ENCODE measurements around the gene ALDH5A1.
"Not testable (repeated sequence)": the region's sequence is repeated elsewhere in the genome, so short reads cannot be mapped to it uniquely, and the experiment has no call there.

ALDH5A1 gene

DNA sequence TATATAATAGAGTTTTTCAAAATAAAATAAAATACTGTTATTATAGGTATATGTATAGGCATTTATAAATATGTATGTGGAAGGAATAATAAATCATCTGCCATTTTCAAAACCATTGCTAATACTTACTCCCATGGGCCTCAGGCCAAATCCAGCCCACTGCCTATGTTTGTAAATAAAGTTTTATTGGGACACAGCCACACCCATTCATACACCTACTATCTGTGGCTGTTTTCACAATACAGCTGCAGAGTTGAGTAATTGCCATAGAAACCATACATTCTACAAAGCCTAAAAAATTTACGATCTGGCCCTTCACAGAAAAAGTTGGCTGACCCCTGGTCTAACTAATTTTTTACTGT, 9.5 kb downstream of the ALDH5A1 start:
- TF ChIP-seq TCF4 (CRISPR knock-in tag; IDR thresholded peaks at IDR 0.05; ENCODE audit: borderline replicate concordance): no peak
- no peak for TF ChIP-seq ZNF8 (CRISPR knock-in tag; IDR thresholded peaks at IDR 0.05)
- no peak for TF ChIP-seq BACH2 (CRISPR knock-in tag; IDR thresholded peaks at IDR 0.05; ENCODE audit: borderline replicate concordance)
- TF ChIP-seq, protein P1, sequence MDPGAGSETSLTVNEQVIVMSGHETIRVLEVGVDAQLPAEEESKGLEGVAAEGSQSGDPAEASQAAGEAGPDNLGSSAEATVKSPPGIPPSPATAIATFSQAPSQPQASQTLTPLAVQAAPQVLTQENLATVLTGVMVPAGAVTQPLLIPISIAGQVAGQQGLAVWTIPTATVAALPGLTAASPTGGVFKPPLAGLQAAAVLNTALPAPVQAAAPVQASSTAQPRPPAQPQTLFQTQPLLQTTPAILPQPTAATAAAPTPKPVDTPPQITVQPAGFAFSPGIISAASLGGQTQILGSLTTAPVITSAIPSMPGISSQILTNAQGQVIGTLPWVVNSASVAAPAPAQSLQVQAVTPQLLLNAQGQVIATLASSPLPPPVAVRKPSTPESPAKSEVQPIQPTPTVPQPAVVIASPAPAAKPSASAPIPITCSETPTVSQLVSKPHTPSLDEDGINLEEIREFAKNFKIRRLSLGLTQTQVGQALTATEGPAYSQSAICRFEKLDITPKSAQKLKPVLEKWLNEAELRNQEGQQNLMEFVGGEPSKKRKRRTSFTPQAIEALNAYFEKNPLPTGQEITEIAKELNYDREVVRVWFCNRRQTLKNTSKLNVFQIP (CRISPR knock-in tag; IDR thresholded peaks at IDR 0.05; ENCODE audit: borderline replicate concordance, low read depth): no peak
- TF ChIP-seq ISL1 (CRISPR knock-in tag; IDR thresholded peaks at IDR 0.05): no peak
- no peak for ATAC-seq

DNA sequence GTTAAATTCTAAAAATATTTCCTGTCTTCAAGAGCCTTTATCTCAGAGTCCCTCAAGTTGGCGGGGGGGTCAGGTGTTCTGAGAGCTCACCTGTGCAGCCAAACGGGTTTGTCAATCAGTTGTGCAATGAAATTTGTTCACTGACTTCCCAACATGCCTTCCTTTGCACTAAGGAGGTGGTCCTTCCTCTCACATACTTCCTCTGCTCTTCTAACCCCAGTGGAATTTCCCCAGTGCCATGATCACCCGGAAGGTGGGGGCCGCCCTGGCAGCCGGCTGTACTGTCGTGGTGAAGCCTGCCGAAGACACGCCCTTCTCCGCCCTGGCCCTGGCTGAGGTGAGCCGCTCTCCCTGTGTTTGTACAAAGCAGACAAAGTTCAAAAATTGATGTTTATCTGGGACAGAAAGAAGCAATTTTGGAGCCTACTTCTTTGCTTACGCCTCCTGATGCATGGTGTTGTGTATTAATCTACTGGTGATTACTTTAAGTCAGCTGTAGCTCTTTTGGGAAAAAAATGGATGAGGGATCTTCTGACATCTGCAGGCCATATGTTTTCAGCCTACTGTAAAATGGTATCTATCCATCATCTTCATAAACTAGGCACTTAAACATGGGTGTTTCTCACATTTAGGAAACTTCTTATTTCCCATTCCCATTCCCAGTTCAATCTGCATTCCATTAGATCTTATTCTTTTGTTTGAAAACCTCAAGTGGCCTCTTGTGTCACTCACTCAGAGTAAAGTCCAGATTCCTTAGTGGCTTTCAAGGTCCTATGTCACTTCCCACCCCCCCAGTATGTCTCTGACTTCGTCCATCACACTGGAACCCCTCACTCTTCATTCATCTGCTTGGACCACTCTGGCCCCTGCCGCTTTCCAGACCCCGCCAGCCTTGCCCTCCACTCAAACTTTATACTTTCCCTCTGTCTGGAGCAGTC, 10.1 kb downstream of the ALDH5A1 start:
- no peak; the same call in 2 of the 3 replicates for ATAC-seq
- TF ChIP-seq TCF4 (CRISPR knock-in tag; IDR thresholded peaks at IDR 0.05; ENCODE audit: borderline replicate concordance) (peak; percentile 66), BACH2 (CRISPR knock-in tag; IDR thresholded peaks at IDR 0.05; ENCODE audit: borderline replicate concordance) (no peak)

DNA sequence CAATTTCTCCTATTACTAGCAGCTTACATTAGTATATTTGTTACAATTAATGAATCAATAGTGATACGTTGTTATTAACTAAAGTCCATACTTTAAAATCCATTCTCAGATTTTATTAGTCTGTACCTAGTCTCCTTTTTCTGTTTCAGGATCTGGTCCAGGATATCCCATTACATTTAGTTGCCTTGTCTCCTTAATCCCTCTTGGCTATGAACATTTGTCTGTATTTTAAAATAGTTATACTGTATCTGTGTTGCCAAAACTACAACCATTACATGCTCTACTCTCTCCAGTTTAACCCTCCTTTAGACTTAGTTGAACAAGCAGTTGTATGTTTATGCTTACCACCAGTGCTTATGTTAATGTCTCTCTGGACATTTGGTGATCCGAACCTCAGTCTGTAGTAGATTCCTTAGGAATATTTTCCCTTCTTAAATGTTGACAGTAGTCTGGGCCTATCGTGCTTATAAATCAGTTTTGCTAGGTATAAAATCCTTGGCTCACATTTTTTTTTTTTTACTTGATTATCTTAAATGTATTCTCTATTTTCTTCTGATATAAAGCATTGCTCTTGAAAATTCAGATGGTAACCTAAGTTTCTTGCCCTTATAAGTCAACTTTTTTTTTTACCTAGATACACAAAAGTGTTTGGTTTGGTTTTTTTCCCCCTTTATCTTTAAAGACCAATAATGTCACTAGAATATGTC, 12.2 kb downstream of the ALDH5A1 start:
- TF ChIP-seq, protein P2, sequence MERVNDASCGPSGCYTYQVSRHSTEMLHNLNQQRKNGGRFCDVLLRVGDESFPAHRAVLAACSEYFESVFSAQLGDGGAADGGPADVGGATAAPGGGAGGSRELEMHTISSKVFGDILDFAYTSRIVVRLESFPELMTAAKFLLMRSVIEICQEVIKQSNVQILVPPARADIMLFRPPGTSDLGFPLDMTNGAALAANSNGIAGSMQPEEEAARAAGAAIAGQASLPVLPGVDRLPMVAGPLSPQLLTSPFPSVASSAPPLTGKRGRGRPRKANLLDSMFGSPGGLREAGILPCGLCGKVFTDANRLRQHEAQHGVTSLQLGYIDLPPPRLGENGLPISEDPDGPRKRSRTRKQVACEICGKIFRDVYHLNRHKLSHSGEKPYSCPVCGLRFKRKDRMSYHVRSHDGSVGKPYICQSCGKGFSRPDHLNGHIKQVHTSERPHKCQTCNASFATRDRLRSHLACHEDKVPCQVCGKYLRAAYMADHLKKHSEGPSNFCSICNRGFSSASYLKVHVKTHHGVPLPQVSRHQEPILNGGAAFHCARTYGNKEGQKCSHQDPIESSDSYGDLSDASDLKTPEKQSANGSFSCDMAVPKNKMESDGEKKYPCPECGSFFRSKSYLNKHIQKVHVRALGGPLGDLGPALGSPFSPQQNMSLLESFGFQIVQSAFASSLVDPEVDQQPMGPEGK (CRISPR knock-in tag; IDR thresholded peaks at IDR 0.05; ENCODE audit: borderline replicate concordance): no peak
- TF ChIP-seq ZNF565 (CRISPR knock-in tag; conservative IDR thresholded peaks at IDR 0.05; ENCODE audit: low read depth) (no peak), TOX (CRISPR knock-in tag; IDR thresholded peaks at IDR 0.05; ENCODE audit: borderline replicate concordance) (no peak), ISL1 (CRISPR knock-in tag; IDR thresholded peaks at IDR 0.05) (no peak), TCF4 (CRISPR knock-in tag; IDR thresholded peaks at IDR 0.05; ENCODE audit: borderline replicate concordance) (no peak), ZC3H10 (CRISPR knock-in tag; IDR thresholded peaks at IDR 0.05) (no peak), ZNF8 (CRISPR knock-in tag; IDR thresholded peaks at IDR 0.05) (no peak)
- TF ChIP-seq, protein P3, sequence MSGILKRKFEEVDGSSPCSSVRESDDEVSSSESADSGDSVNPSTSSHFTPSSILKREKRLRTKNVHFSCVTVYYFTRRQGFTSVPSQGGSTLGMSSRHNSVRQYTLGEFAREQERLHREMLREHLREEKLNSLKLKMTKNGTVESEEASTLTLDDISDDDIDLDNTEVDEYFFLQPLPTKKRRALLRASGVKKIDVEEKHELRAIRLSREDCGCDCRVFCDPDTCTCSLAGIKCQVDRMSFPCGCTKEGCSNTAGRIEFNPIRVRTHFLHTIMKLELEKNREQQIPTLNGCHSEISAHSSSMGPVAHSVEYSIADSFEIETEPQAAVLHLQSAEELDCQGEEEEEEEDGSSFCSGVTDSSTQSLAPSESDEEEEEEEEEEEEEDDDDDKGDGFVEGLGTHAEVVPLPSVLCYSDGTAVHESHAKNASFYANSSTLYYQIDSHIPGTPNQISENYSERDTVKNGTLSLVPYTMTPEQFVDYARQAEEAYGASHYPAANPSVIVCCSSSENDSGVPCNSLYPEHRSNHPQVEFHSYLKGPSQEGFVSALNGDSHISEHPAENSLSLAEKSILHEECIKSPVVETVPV (CRISPR knock-in tag; IDR thresholded peaks at IDR 0.05): no peak

DNA sequence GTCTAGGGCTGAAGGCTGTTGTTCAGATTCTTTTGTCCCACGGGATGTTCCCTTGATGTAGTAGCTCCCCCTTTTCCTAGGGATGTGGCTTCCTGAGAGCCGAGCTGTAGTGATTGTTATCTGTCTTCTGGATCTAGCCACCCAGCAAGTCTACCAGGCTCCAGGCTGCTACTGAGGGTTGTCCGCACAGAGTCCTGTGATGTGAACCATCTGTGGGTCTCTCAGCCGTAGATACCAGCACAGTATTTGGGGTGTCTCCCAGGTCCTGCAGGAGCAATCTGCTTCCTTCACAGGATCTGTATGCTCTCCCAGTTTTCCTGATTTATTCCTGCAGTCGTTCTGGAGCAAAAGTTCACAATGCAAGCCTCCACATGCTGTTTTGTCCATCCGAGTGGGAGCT, 17.2 kb downstream of the ALDH5A1 start:
- not testable (repeated sequence) for ATAC-seq

More for the DNA sequence above, 12.2 kb downstream of the ALDH5A1 start:
- no peak for ATAC-seq

DNA sequence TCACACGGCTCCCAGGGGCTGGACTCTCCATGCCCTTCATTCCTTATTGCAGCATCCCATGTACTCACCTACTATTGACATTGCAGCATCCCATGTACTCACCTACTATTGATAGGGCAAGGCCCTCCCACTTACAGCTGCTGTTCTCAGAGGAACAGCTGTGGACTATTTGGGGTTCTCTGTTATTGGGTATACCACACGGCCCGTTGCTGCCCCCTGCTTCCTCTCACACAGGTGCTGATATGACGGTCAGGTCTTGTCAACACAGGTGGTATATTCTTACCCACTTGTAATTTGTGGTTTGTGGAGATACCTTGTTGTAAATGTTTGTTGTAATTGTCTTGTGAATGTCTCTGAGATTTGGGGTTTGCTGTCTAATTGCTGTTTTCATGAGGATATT, 18.8 kb downstream of the ALDH5A1 start:
- TF ChIP-seq ZNF8 (CRISPR knock-in tag; IDR thresholded peaks at IDR 0.05): no peak
- TF ChIP-seq GLIS3 (CRISPR knock-in tag; IDR thresholded peaks at IDR 0.05): no peak
- TF ChIP-seq ESRRG (CRISPR knock-in tag; IDR thresholded peaks at IDR 0.05): no peak
- no peak for TF ChIP-seq BACH2 (CRISPR knock-in tag; IDR thresholded peaks at IDR 0.05; ENCODE audit: borderline replicate concordance)
- no peak for TF ChIP-seq ISL1 (CRISPR knock-in tag; IDR thresholded peaks at IDR 0.05)
- TF ChIP-seq SNAI2 (CRISPR knock-in tag; IDR thresholded peaks at IDR 0.05): no peak
- TF ChIP-seq CSDC2 (CRISPR knock-in tag; IDR thresholded peaks at IDR 0.05): no peak
- no peak for TF ChIP-seq TOX (CRISPR knock-in tag; IDR thresholded peaks at IDR 0.05; ENCODE audit: borderline replicate concordance)
- no peak for TF ChIP-seq ARNTL (CRISPR knock-in tag; IDR thresholded peaks at IDR 0.05; ENCODE audit: borderline replicate concordance, low read depth)
- no peak for TF ChIP-seq ZFP3 (CRISPR knock-in tag; IDR thresholded peaks at IDR 0.05)
- no peak for TF ChIP-seq OSR1 (CRISPR knock-in tag; IDR thresholded peaks at IDR 0.05)
- TF ChIP-seq, protein P2 (CRISPR knock-in tag; IDR thresholded peaks at IDR 0.05; ENCODE audit: borderline replicate concordance): no peak
- TF ChIP-seq, protein P4, sequence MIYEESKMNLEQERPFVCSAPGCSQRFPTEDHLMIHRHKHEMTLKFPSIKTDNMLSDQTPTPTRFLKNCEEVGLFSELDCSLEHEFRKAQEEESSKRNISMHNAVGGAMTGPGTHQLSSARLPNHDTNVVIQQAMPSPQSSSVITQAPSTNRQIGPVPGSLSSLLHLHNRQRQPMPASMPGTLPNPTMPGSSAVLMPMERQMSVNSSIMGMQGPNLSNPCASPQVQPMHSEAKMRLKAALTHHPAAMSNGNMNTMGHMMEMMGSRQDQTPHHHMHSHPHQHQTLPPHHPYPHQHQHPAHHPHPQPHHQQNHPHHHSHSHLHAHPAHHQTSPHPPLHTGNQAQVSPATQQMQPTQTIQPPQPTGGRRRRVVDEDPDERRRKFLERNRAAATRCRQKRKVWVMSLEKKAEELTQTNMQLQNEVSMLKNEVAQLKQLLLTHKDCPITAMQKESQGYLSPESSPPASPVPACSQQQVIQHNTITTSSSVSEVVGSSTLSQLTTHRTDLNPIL (CRISPR knock-in tag; IDR thresholded peaks at IDR 0.05; ENCODE audit: low read depth): no peak
- TF ChIP-seq ZNF565 (CRISPR knock-in tag; conservative IDR thresholded peaks at IDR 0.05; ENCODE audit: low read depth): no peak
- TF ChIP-seq, protein P1 (CRISPR knock-in tag; IDR thresholded peaks at IDR 0.05; ENCODE audit: borderline replicate concordance, low read depth): no peak
- no peak for TF ChIP-seq ZC3H10 (CRISPR knock-in tag; IDR thresholded peaks at IDR 0.05)
- TF ChIP-seq PPARA (CRISPR knock-in tag; IDR thresholded peaks at IDR 0.05; ENCODE audit: borderline replicate concordance): no peak
- no peak for ATAC-seq

All from SK-N-SH treated with all-trans-retinoic acid at 6 μM for 48 hours (cell line).